SK-N-SH treated with all-trans-retinoic acid at 6 μM for 48 hours (cell line): ENCODE data around the gene MLX.
"Not testable (repeated sequence)": the region's sequence is repeated elsewhere in the genome, so short reads cannot be mapped to it uniquely, and the experiment has no call there.

Source experiments
- ATAC-seq: fragments of 200-7000 bp; cut with Tn5 transposase; 3 replicates; pipeline ENCODE4 v1.9.1; 2020; ENCODE audit warnings: mild to moderate bottlenecking, moderate library complexity
- ARNTL ChIP-seq: fragments of 450-650 bp; formaldehyde crosslinking; IDR thresholded peaks from 2 replicates; pipeline ENCODE4 v1.5.0; 2020; ENCODE audit warnings: low read depth, mild to moderate bottlenecking, moderate library complexity, borderline replicate concordance
- BACH2 ChIP-seq: fragments of 250-450 bp; sonication (Bioruptor Pico); IDR thresholded peaks from 2 replicates; pipeline ENCODE4 v1.9.0; 2021; ENCODE audit warnings: mild to moderate bottlenecking, borderline replicate concordance
- CSDC2 ChIP-seq: fragments of 250-450 bp; sonication (Bioruptor Pico); IDR thresholded peaks from 2 replicates; pipeline ENCODE4 v1.5.0; 2020; ENCODE audit warnings: mild to moderate bottlenecking, moderate library complexity
- ESRRG ChIP-seq: fragments of 250-450 bp; sonication (Bioruptor Pico); IDR thresholded peaks from 2 replicates; pipeline ENCODE4 v1.6.1; 2021; ENCODE audit warnings: mild to moderate bottlenecking
- OSR1 ChIP-seq: fragments of 250-450 bp; sonication (Bioruptor Pico); IDR thresholded peaks from 2 replicates; pipeline ENCODE4 v1.8.0; 2022; ENCODE audit warnings: moderate library complexity, mild to moderate bottlenecking, inconsistent platforms
- PPARA ChIP-seq: fragments of 250-450 bp; sonication (Bioruptor Pico); IDR thresholded peaks from 2 replicates; pipeline ENCODE4 v1.5.0; 2020; ENCODE audit warnings: mild to moderate bottlenecking, borderline replicate concordance
- TCF4 ChIP-seq: fragments of 250-450 bp; sonication (Bioruptor Pico); IDR thresholded peaks from 2 replicates; pipeline ENCODE4 v1.8.0; 2021; ENCODE audit warnings: mild to moderate bottlenecking, moderate library complexity, borderline replicate concordance
- TSHZ2 ChIP-seq: fragments of 250-450 bp; sonication (Bioruptor Pico); IDR thresholded peaks from 2 replicates; pipeline ENCODE4 v1.5.0; 2020; ENCODE audit warnings: mild to moderate bottlenecking, moderate library complexity
- ZC3H10 ChIP-seq: fragments of 250-450 bp; sonication (Bioruptor Pico); IDR thresholded peaks from 2 replicates; pipeline ENCODE4 v1.5.1; 2021; ENCODE audit warnings: mild to moderate bottlenecking, moderate library complexity
- ZNF8 ChIP-seq: fragments of 450-650 bp; formaldehyde crosslinking; IDR thresholded peaks from 2 replicates; pipeline ENCODE4 v1.5.0; 2020; ENCODE audit warnings: mild to moderate bottlenecking, moderate library complexity
- TF ChIP-seq, protein P1 (sequence below): fragments of 250-450 bp; sonication (Bioruptor Pico); IDR thresholded peaks from 2 replicates; pipeline ENCODE4 v1.5.1; 2021; ENCODE audit warnings: mild to moderate bottlenecking, moderate library complexity
- TF ChIP-seq, protein P2 (sequence below): fragments of 250-450 bp; sonication (Bioruptor Pico); IDR thresholded peaks from 2 replicates; pipeline ENCODE4 v1.8.0; 2020; ENCODE audit warnings: mild to moderate bottlenecking, moderate library complexity, borderline replicate concordance

The MLX gene

DNA sequence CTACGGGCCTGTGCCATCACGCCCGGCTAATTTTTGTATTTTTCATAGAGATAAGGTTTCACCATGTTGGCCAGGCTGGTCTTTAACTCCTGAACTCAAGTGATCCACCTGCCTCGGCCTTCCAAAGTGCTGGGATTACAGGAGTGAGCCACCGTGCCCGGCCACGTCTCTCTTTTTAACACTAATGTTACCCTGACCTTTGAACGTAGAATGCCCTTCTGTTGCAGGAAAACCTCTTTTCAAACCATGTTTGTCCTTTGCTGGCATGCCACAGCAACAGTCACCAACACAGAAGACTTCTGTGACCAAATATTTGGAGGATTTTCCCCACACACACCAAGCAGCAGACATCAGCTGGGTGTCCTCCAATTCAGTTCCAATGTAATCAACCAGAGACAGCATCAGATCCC is 22.0 kb upstream of the MLX start (continued):
- TF ChIP-seq TSHZ2: no peak

DNA sequence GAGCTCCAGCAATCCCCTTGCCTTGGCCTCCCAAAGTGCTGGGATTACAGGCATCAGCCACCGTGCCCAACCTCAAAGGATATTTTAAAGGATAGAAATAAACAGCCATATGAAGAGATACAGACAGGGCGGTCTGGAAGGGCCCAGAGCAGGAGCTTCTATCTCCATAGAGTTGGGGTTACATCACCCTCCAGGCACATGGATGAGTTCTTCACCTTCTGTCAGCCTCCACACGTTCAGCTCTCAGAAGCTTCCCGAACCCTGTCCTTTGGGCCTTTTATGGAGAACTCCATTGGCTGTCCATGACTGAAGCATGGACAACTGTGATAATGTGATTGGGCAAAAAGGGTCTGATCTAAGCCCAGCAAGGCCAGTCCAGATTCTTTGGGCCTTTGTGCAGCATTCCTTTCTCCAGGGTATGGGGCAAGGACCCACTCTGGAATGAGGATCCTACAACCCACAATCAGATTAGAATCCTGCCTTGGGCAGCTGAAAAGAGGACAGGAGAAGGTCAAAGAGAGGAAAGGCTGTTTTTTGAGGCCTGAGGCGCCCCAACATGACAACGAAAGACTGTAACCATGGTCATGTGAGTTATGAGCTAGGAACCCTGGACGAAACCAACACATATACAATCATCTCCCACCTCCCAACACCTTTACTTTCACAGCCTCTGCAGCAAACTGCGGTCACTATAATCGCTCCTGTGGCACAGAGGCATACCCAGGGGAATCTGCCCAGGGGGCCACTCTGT is 21.0 kb upstream of the MLX start:
- peak; percentile 18 for ATAC-seq

GRCh38 chr17:42547001-42547461 is 19.9 kb upstream of the MLX start:
- no peak for TF ChIP-seq PPARA (CRISPR knock-in tag)
- no peak for TF ChIP-seq TCF4 (CRISPR knock-in tag)
- TF ChIP-seq, protein P1, sequence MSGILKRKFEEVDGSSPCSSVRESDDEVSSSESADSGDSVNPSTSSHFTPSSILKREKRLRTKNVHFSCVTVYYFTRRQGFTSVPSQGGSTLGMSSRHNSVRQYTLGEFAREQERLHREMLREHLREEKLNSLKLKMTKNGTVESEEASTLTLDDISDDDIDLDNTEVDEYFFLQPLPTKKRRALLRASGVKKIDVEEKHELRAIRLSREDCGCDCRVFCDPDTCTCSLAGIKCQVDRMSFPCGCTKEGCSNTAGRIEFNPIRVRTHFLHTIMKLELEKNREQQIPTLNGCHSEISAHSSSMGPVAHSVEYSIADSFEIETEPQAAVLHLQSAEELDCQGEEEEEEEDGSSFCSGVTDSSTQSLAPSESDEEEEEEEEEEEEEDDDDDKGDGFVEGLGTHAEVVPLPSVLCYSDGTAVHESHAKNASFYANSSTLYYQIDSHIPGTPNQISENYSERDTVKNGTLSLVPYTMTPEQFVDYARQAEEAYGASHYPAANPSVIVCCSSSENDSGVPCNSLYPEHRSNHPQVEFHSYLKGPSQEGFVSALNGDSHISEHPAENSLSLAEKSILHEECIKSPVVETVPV (CRISPR knock-in tag): no peak
- no peak for TF ChIP-seq ESRRG (CRISPR knock-in tag)
- no peak for TF ChIP-seq ARNTL (CRISPR knock-in tag)
- TF ChIP-seq BACH2 (CRISPR knock-in tag): no peak
- TF ChIP-seq OSR1 (CRISPR knock-in tag): no peak
- TF ChIP-seq, protein P2, sequence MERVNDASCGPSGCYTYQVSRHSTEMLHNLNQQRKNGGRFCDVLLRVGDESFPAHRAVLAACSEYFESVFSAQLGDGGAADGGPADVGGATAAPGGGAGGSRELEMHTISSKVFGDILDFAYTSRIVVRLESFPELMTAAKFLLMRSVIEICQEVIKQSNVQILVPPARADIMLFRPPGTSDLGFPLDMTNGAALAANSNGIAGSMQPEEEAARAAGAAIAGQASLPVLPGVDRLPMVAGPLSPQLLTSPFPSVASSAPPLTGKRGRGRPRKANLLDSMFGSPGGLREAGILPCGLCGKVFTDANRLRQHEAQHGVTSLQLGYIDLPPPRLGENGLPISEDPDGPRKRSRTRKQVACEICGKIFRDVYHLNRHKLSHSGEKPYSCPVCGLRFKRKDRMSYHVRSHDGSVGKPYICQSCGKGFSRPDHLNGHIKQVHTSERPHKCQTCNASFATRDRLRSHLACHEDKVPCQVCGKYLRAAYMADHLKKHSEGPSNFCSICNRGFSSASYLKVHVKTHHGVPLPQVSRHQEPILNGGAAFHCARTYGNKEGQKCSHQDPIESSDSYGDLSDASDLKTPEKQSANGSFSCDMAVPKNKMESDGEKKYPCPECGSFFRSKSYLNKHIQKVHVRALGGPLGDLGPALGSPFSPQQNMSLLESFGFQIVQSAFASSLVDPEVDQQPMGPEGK (CRISPR knock-in tag): no peak
- peak; percentile 12 for ATAC-seq

DNA sequence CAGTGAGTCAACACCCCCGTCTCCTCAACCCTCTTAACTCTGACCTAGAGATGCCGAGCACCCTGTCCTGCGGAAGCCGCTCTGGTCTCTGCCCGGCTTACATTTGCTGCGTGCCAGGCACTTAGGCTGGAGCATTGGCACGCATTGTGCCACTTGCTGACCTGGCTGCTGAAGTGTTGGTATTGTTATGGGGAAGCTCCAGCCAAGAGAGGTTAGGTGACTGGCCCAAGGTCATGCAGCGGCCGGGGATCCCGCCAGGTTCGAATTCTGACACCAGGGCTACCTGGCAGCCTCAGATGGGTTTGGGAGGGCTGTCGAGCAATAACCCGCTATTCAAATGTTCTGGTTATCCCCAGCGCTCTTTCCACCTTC is 19.2 kb upstream of the MLX start:
- no peak for TF ChIP-seq ZNF8 (CRISPR knock-in tag)
- TF ChIP-seq, all 23 proteins: peak for 0

GRCh38 chr17:42548070-42548837 is 18.6 kb upstream of the MLX start:
- ATAC-seq: no peak
- TF ChIP-seq ZC3H10 (CRISPR knock-in tag) (no peak), OSR1 (CRISPR knock-in tag) (no peak)
- TF ChIP-seq, all 23 proteins: peak for 0

More for the DNA sequence above, 19.2 kb upstream of the MLX start:
- ATAC-seq: no peak

GRCh38 chr17:42548993-42549755 is 17.7 kb upstream of the MLX start:
- ATAC-seq: no peak

DNA sequence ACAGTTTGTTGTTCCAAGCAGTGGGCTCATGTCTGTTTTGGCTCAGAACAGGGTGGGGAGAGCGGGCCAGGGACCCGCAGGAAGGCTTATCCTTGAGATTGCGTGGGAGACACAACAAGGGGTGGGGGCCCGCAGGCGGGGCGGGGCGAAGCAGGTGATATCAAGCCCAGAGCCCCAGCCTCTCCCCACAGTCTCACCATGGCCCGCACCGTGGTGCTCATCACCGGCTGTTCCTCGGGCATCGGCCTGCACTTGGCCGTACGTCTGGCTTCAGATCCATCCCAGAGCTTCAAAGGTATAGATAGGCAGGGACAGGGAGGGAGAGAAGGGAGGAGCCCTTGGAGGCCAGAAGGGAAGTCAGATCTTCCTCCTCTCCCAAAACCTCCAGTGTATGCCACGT is 14.2 kb upstream of the MLX start, which contains the start of gene HSD17B1:
Gene HSD17B1 (plus strand): TSS at position 188 of the 400 bp plus-strand sequence. CDS start 11 bp downstream, at position 199.
- not testable (repeated sequence) for ATAC-seq

More at GRCh38 chr17:42548993-42549755, 17.7 kb upstream of the MLX start:
- TF ChIP-seq CSDC2 (CRISPR knock-in tag) (no peak), BACH2 (CRISPR knock-in tag) (no peak)
- TF ChIP-seq, protein P1 (CRISPR knock-in tag): no peak
